Stimulated activated CD8-positive, alpha-beta memory T cell treated with anti-CD3 and anti-CD28 coated beads, Interleukin-7, amount 100 ng/mL, for 4 hours (primary cell): Measurements from ENCODE around the gene PACS1.

Experiments
- DNase-seq, 2 donors: peaks; one replicate each; pipeline ENCODE4 v3.0.0-alpha.2; 2020; ENCODE audit warnings: low read depth in 2 of 2

PACS1 gene

GRCh38 chr11:66050581-66051231 is 19.4 kb upstream of the PACS1 start:
- no peak for DNase-seq

GRCh38 chr11:66051371-66051765 is 18.7 kb upstream of the PACS1 start:
- no peak for DNase-seq

GRCh38 chr11:66051766-66052663 is 18.1 kb upstream of the PACS1 start, which contains the start of gene SF3B2:
SF3B2 (plus strand) TSS chr11:66052364; CDS start chr11:66052385, 21 bp downstream.
- peak; percentile 90 to 97 for DNase-seq

- no peak for DNase-seq
Observed at GRCh38 chr11:66052664-66052982, 17.4 kb upstream of the PACS1 start.

GRCh38 chr11:66055021-66055420 is 15.1 kb upstream of the PACS1 start:
- DNase-seq = no peak

- no peak for DNase-seq
Observed at GRCh38 chr11:66056501-66056900, 13.6 kb upstream of the PACS1 start.

- DNase-seq = no peak
Observed at GRCh38 chr11:66059966-66060680, 9.9 kb upstream of the PACS1 start.

GRCh38 chr11:66061268-66061667 is 8.8 kb upstream of the PACS1 start:
- no peak for DNase-seq

GRCh38 chr11:66062408-66062807 is 7.7 kb upstream of the PACS1 start:
- DNase-seq = no peak

GRCh38 chr11:66063900-66064299 is 6.2 kb upstream of the PACS1 start:
- DNase-seq = no peak

- DNase-seq = no peak
Observed at GRCh38 chr11:66064571-66064970, 5.5 kb upstream of the PACS1 start.

GRCh38 chr11:66066751-66067150 is 3.3 kb upstream of the PACS1 start:
- DNase-seq = no peak

GRCh38 chr11:66067640-66068039 is 2.4 kb upstream of the PACS1 start:
- no peak for DNase-seq

GRCh38 chr11:66068154-66068821 is 1.8 kb upstream of the PACS1 start:
- DNase-seq = peak; percentile 56 to 63

- DNase-seq = no peak
Observed at GRCh38 chr11:66068923-66069714, 953 bp upstream of the PACS1 start.

GRCh38 chr11:66070604-66071380 is 720 bp downstream of the PACS1 start:
- DNase-seq = no peak

GRCh38 chr11:66071381-66071801 is 1.3 kb downstream of the PACS1 start:
- DNase-seq = no peak

- no peak for DNase-seq
Observed at GRCh38 chr11:66072081-66072480, 2.0 kb downstream of the PACS1 start.

GRCh38 chr11:66072518-66072917 is 2.4 kb downstream of the PACS1 start:
- DNase-seq = no peak

- DNase-seq = no peak
Observed at GRCh38 chr11:66073669-66074068, 3.6 kb downstream of the PACS1 start.
